GM19328 (cell line): ENCODE results near the gene TLK1.

Experiments used
- ATAC-seq: cut with Tn5 transposase; IDR thresholded peaks from one replicate; pipeline ENCODE4 v1.9.1; 2021; ENCODE audit warnings: mild to moderate bottlenecking, moderate library complexity; ENCODE audit not compliant: unreplicated experiment

Gene TLK1

GRCh38 chr2:171160119-171160955 lies at the start of gene TLK1:
TLK1 (minus strand) TSS chr2:171160893; CDS start chr2:171160428, 465 bp downstream.
- peak; percentile 45 for ATAC-seq

GRCh38 chr2:171210216-171210863 lies 49.6 kb upstream of the TLK1 start:
- no peak for ATAC-seq

- no peak for ATAC-seq
Observed at GRCh38 chr2:171208657-171209056, 48.0 kb upstream of the TLK1 start.

- ATAC-seq = no peak
Observed at GRCh38 chr2:171206422-171207115, 45.9 kb upstream of the TLK1 start.

- no peak for ATAC-seq
Observed at GRCh38 chr2:171205551-171205950, 44.9 kb upstream of the TLK1 start.

- no peak for ATAC-seq
Observed at GRCh38 chr2:171201767-171202166, 41.1 kb upstream of the TLK1 start.

- ATAC-seq = no peak
Observed at GRCh38 chr2:171201271-171201670, 40.6 kb upstream of the TLK1 start.

GRCh38 chr2:171200469-171200868 lies 39.8 kb upstream of the TLK1 start:
- no peak for ATAC-seq

GRCh38 chr2:171191021-171191420 lies 30.3 kb upstream of the TLK1 start:
- ATAC-seq = no peak

- no peak for ATAC-seq
Observed at GRCh38 chr2:171187819-171188218, 27.1 kb upstream of the TLK1 start.

GRCh38 chr2:171187177-171187576 lies 26.5 kb upstream of the TLK1 start:
- ATAC-seq = no peak

GRCh38 chr2:171185941-171186340 lies 25.2 kb upstream of the TLK1 start:
- ATAC-seq = no peak

- no peak for ATAC-seq
Observed at GRCh38 chr2:171185165-171185818, 24.6 kb upstream of the TLK1 start.

GRCh38 chr2:171181064-171182049 lies 20.7 kb upstream of the TLK1 start:
- no peak for ATAC-seq

GRCh38 chr2:171180229-171180930 lies 19.7 kb upstream of the TLK1 start:
- ATAC-seq = no peak

GRCh38 chr2:171178993-171179392 lies 18.3 kb upstream of the TLK1 start:
- ATAC-seq = no peak

- ATAC-seq = no peak
Observed at GRCh38 chr2:171176516-171176915, 15.8 kb upstream of the TLK1 start.

GRCh38 chr2:171174075-171174474 lies 13.4 kb upstream of the TLK1 start:
- ATAC-seq = no peak

GRCh38 chr2:171173087-171173486 lies 12.4 kb upstream of the TLK1 start:
- no peak for ATAC-seq
